ENCODE data around the gene PAF1.
A peak's percentile ranks its signal among the peaks of the same experiment; 100 is the strongest.

The PAF1 gene

GRCh38 chr19:39390751-39391437 is at the start of gene PAF1, which contains the start of gene MED29:
Gene PAF1 (minus strand): TSS chr19:39391106. CDS start chr19:39390864, 242 bp downstream.
Gene MED29 (plus strand): TSS chr19:39391378. CDS start chr19:39391423, 45 bp downstream.
- TF ChIP-seq CTCF (conservative IDR thresholded peaks at IDR 0.05; ENCODE audit: low read depth) = no peak
- DNase-seq (ENCODE audit: low spot score) = peak; percentile 99
- peak within 1 kb of the TSS; percentile 94 for H3K27ac ChIP-seq
- POLR2A ChIA-PET (ENCODE audit: low non-redundant PET) = interaction anchor here (1.4 to 1.6 kb wide), 3 partner anchors 11 to 45 kb away, joined by 4 to 8 read pairs (median 4); partner anchors contain the start of gene RPS16
- CTCF ChIA-PET = interaction anchor here (0.7 to 1.8 kb wide), 2 partner anchors 20 to 22 kb away, joined by 3 to 9 read pairs; partner anchors contain the start of gene PLEKHG2

DNA sequence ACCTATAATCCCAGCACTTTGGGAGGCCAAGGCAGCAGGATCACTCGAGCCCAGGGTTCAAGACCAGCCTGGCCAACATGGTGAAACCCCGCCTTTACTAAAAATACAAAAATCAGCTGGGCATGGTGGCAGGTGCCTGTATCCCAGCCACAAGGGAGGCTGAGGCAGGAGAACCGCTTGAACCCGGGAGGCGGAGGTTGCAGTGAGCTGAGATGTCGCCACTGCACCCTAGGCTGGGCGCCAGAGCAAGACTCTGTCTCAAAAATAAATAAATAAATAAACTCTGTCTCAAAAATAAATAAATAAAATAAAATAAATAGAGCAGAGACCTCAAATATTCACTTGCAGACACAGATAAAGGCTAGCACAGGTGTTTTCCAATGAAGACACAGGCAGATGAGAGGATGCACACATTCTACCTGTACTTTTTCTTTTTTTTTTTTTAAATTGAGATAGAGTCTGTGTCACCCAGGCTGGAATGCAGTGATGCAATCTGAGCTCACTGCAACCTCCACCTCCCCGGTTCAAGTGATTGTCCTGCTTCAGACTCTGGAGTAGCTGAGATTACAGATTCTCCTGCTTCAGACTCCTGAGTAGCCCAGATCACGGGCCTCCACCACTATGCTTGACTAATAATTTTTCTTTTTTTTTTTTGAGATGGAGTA is 47.5 kb upstream of the PAF1 start:
- ChIA-PET CTCF (interaction anchor here (0.7 kb wide), 1 partner anchor 486 kb away, joined by 3 read pairs; no protein-coding TSS in a partner anchor), POLR2A (ENCODE audit: low non-redundant PET) (no interaction called here)
- DNase-seq (ENCODE audit: low spot score) = no peak
- peak overlapping the region; percentile 28 for H3K27ac ChIP-seq
- no peak for TF ChIP-seq CTCF (conservative IDR thresholded peaks at IDR 0.05; ENCODE audit: low read depth)

- peak overlapping the region; percentile 90 for H3K27ac ChIP-seq
- DNase-seq (ENCODE audit: low spot score) = no peak
- ChIA-PET CTCF (interaction anchor here (0.5 to 1.6 kb wide), 4 partner anchors 38 to 1335 kb away, joined by 5 to 8 read pairs (median 6); partner anchors contain the start of gene EID2B), POLR2A (ENCODE audit: low non-redundant PET) (interaction anchor here (0.6 to 1.3 kb wide), 17 partner anchors 9 to 353 kb away, joined by 3 to 8 read pairs (median 4); partner anchors contain the start of genes MED29, PAF1, PLEKHG2 and SAMD4B)
- TF ChIP-seq CTCF (conservative IDR thresholded peaks at IDR 0.05; ENCODE audit: low read depth) = no peak
These were observed 45.4 kb upstream of the PAF1 start for GRCh38 chr19:39436350-39436716.

DNA sequence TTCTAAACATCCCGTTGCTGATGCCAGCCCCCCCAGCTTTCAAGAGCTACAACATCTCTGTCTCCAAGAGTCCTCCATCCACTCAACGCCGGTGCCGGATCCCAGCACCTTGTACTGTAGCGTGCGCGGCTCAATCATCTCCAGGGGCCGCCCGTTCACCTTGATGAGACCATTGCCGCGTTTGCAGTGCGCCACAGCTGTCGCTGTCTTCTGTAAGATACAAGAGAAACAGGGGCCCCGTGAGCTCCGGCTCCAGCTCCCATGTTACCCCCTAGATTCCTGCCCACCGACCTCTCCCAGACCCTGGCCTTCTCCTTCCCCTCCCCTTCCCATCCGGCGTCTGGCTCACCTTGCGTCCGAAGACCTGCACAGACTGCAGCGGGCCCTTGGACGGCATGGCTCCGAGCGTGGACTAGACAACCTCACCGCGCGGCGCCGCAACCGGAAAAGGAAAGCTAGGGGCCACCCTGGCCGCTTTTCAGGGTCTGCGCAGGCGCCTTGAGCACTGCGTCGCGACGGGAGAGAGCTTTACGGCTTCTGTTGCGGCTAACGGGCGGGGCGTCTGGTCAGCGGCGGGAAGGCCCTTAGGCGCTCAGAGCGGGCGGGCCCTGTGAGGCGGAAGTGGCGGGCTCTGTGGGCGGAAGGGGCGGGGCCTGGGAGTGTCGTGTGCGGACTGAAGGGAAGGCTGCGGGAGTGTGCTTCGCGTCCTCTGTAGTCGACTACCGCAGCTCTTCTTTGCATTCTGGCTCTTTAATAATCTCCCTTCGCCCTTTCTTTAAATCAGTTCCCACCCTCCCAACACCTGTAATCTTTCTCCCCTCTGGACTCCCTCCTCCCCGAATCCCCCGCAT is 44.8 kb upstream of the PAF1 start, which contains the start of gene RPS16:
TSS of gene RPS16 (minus strand) at position 451 of the 851 bp plus-strand sequence. CDS start at position 397, 54 bp downstream.
- H3K27ac ChIP-seq = peak within 1 kb of the TSS; percentile 90
- peak; percentile 88 for DNase-seq (ENCODE audit: low spot score)
- CTCF ChIA-PET = interaction anchor here (0.5 to 1.6 kb wide), 8 partner anchors 19 to 1336 kb away, joined by 3 to 8 read pairs (median 4); partner anchors contain the start of genes EID2B and PLEKHG2
- POLR2A ChIA-PET (ENCODE audit: low non-redundant PET) = interaction anchor here (0.5 to 1.3 kb wide), 21 partner anchors 8 to 1184 kb away, joined by 3 to 10 read pairs (median 4); partner anchors contain the start of genes MED29, PAF1, PLEKHG2 and SAMD4B
- TF ChIP-seq CTCF (conservative IDR thresholded peaks at IDR 0.05; ENCODE audit: low read depth) = no peak

GRCh38 chr19:39434123-39435076 is 43.5 kb upstream of the PAF1 start:
- no peak for TF ChIP-seq CTCF (conservative IDR thresholded peaks at IDR 0.05; ENCODE audit: low read depth)
- ChIA-PET CTCF (interaction anchor here (0.9 to 1.6 kb wide), 3 partner anchors 23 to 40 kb away, joined by 4 to 6 read pairs (median 4); partner anchors contain the start of gene PLEKHG2), POLR2A (ENCODE audit: low non-redundant PET) (interaction anchor here (0.5 to 1.1 kb wide), 2 partner anchors 10 to 20 kb away, joined by 3 to 6 read pairs; no protein-coding TSS in a partner anchor)
- peak overlapping the region; percentile 90 for H3K27ac ChIP-seq
- no peak for DNase-seq (ENCODE audit: low spot score)
